Neuron (in vitro differentiated cells): ENCODE measurements around the gene C1QTNF6.

Source experiments
- H2AFZ ChIP-seq: one replicate; pipeline ENCODE4 v1.6.1; 2013; ENCODE audit warnings: low read depth, mild to moderate bottlenecking, inconsistent platforms, low read length, moderate library complexity
- H3K27me3 ChIP-seq: one replicate; pipeline ENCODE4 v1.6.1; 2013; ENCODE audit warnings: low read length; ENCODE audit not compliant: insufficient read depth
- H3K36me3 ChIP-seq: one replicate; pipeline ENCODE4 v1.6.1; 2013; ENCODE audit warnings: low read length; ENCODE audit not compliant: insufficient read depth
- H3K4me1 ChIP-seq: one replicate; pipeline ENCODE4 v1.6.1; 2013; ENCODE audit warnings: low read length; ENCODE audit not compliant: insufficient read depth
- H3K4me3 ChIP-seq: 2 replicates; pipeline ENCODE4 v1.5.1; 2013; ENCODE audit warnings: mild to moderate bottlenecking, low read length, moderate library complexity
- H3K9me3 ChIP-seq: one replicate; pipeline ENCODE4 v1.6.1; 2013; ENCODE audit warnings: low read length

Gene C1QTNF6

GRCh38 chr22:37186228-37186996 is 1.6 kb downstream of the C1QTNF6 start:
- Histone ChIP-seq H3K4me3 (no peak overlapping the region), H3K27me3 (no peaks in the 10 kb centered on the region), H3K9me3 (no peaks in the 10 kb centered on the region), H3K36me3 (peaks cover 15% of the 10 kb centered on the region), H2AFZ (no peak overlapping the region), H3K4me1 (peaks cover 28% of the 10 kb centered on the region)

- no peaks in the 10 kb centered on the region for H3K27me3 ChIP-seq
- H3K36me3 ChIP-seq = peaks cover 19% of the 10 kb centered on the region
- peaks cover 28% of the 10 kb centered on the region for H3K4me1 ChIP-seq
- H2AFZ ChIP-seq = no peak overlapping the region
- no peaks in the 10 kb centered on the region for H3K9me3 ChIP-seq
- H3K4me3 ChIP-seq = no peak overlapping the region
Observed at GRCh38 chr22:37185646-37186227, 2.3 kb downstream of the C1QTNF6 start.

GRCh38 chr22:37184816-37185541 is 3.1 kb downstream of the C1QTNF6 start:
- Histone ChIP-seq H3K4me3 (no peak overlapping the region), H3K27me3 (no peaks in the 10 kb centered on the region), H3K36me3 (peaks cover 21% of the 10 kb centered on the region), H2AFZ (no peak overlapping the region), H3K9me3 (no peaks in the 10 kb centered on the region), H3K4me1 (peaks cover 28% of the 10 kb centered on the region)

GRCh38 chr22:37184380-37184755 is 3.7 kb downstream of the C1QTNF6 start:
- H3K9me3 ChIP-seq = no peaks in the 10 kb centered on the region
- peaks cover 21% of the 10 kb centered on the region for H3K36me3 ChIP-seq
- H3K4me3 ChIP-seq = no peak overlapping the region
- H3K27me3 ChIP-seq = no peaks in the 10 kb centered on the region
- H3K4me1 ChIP-seq = peaks cover 22% of the 10 kb centered on the region
- H2AFZ ChIP-seq = no peak overlapping the region

- no peak overlapping the region for H3K4me3 ChIP-seq
- H3K9me3 ChIP-seq = no peaks in the 10 kb centered on the region
- peaks cover 21% of the 10 kb centered on the region for H3K36me3 ChIP-seq
- no peak overlapping the region for H2AFZ ChIP-seq
- H3K4me1 ChIP-seq = peaks cover 20% of the 10 kb centered on the region
- H3K27me3 ChIP-seq = no peaks in the 10 kb centered on the region
Observed at GRCh38 chr22:37183432-37184379, 4.3 kb downstream of the C1QTNF6 start.

GRCh38 chr22:37182949-37183245 is 5.2 kb downstream of the C1QTNF6 start:
- Histone ChIP-seq H3K4me3 (no peak overlapping the region), H3K4me1 (peaks cover 22% of the 10 kb centered on the region), H3K9me3 (no peaks in the 10 kb centered on the region), H2AFZ (no peak overlapping the region), H3K36me3 (peaks cover 21% of the 10 kb centered on the region), H3K27me3 (no peaks in the 10 kb centered on the region)

- no peak overlapping the region for H3K4me3 ChIP-seq
- peaks cover 24% of the 10 kb centered on the region for H3K4me1 ChIP-seq
- H2AFZ ChIP-seq = no peak overlapping the region
- no peaks in the 10 kb centered on the region for H3K27me3 ChIP-seq
- no peaks in the 10 kb centered on the region for H3K9me3 ChIP-seq
- peaks cover 21% of the 10 kb centered on the region for H3K36me3 ChIP-seq
Observed at GRCh38 chr22:37182101-37182948, 5.7 kb downstream of the C1QTNF6 start.

- Histone ChIP-seq H3K27me3 (no peaks in the 10 kb centered on the region), H3K9me3 (no peaks in the 10 kb centered on the region), H3K4me3 (no peak overlapping the region), H3K4me1 (peaks cover 20% of the 10 kb centered on the region), H3K36me3 (peaks cover 21% of the 10 kb centered on the region), H2AFZ (no peak overlapping the region)
Observed at GRCh38 chr22:37181681-37182080, 6.4 kb downstream of the C1QTNF6 start.

- peaks cover 21% of the 10 kb centered on the region for H3K4me1 ChIP-seq
- H3K27me3 ChIP-seq = no peaks in the 10 kb centered on the region
- no peaks in the 10 kb centered on the region for H3K9me3 ChIP-seq
- H3K4me3 ChIP-seq = no peak overlapping the region
- H2AFZ ChIP-seq = no peak overlapping the region
- peaks cover 18% of the 10 kb centered on the region for H3K36me3 ChIP-seq
Observed at GRCh38 chr22:37180531-37181231, 7.4 kb downstream of the C1QTNF6 start.

- Histone ChIP-seq H3K9me3 (no peaks in the 10 kb centered on the region), H3K36me3 (peaks cover 16% of the 10 kb centered on the region), H3K4me3 (no peak overlapping the region), H3K4me1 (peaks cover 21% of the 10 kb centered on the region), H2AFZ (no peak overlapping the region), H3K27me3 (no peaks in the 10 kb centered on the region)
Observed at GRCh38 chr22:37179622-37180420, 8.2 kb downstream of the C1QTNF6 start.

- H3K27me3 ChIP-seq = no peaks in the 10 kb centered on the region
- H2AFZ ChIP-seq = no peak overlapping the region
- H3K4me1 ChIP-seq = peaks cover 21% of the 10 kb centered on the region
- H3K4me3 ChIP-seq = no peak overlapping the region
- H3K36me3 ChIP-seq = peaks cover 11% of the 10 kb centered on the region
- no peaks in the 10 kb centered on the region for H3K9me3 ChIP-seq
Observed at GRCh38 chr22:37179126-37179470, 8.9 kb downstream of the C1QTNF6 start.
